DOHH2 (cell line): ENCODE data around the gene GNG14.

Experiments
- EZH2phosphoT487 ChIP-seq: fragments of 200-600 bp; sonication (generic); IDR thresholded peaks from 2 replicates; pipeline ENCODE4 v1.6.1; 2017; ENCODE audit warnings: borderline replicate concordance, mild to moderate bottlenecking, antibody characterized with exemption, low read length, moderate library complexity, mixed read lengths
- TF ChIP-seq, protein P1 (sequence below): fragments of 200-600 bp; sonication (generic); IDR thresholded peaks from one replicate; pipeline ENCODE4 v1.5.1; 2014; ENCODE audit warnings: antibody characterized with exemption, mild to moderate bottlenecking, low read depth, low read length; ENCODE audit not compliant: poor library complexity, severe bottlenecking

DNA sequence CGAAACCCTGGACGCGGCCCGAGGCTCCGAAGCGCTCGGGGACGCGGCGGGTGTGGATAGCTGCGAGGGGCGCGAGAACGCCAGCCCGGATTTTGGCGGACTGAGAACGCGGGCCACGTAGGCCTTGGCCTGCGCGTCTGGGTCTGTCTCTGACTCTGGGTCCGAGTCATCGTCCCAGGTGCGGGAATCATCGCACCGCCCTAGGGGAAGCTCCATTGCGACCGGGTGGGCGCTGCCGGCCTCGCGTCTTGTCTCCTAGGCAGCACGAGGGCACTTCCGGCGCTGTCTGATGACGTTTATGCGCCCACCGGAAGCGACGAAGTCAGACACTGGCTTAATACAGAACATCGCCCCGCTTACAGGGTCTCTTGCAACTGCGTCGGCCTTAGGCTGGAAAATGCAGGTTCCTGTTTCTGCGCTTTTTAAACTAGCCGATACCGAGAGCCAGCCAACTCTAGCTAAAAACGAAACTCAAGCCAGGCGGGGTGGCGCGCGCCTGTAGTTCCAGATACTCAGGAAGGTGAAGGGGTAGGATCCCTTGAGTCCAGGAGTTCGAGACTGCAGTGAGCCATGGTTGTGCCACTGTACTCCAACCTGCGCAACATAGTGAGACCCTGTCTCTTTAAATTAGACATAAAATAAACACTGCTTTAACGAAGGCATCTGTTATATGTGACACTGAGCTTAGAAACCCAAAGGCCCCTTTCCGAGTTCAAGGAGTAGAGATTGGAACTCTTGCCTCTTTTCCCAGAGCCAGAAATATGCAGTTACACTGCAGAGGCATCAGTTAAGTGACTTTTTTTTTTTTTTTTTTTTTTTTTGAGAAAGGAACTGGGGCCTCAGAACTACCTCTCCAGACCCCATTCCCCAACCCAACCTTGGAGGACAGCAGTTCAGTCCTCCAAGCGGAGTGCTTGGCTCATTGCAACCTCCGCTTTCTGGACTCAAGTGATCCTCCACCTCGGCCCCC is 8.9 kb downstream of the GNG14 start, which contains the start of gene FBXW9:
- TF ChIP-seq, protein P1, sequence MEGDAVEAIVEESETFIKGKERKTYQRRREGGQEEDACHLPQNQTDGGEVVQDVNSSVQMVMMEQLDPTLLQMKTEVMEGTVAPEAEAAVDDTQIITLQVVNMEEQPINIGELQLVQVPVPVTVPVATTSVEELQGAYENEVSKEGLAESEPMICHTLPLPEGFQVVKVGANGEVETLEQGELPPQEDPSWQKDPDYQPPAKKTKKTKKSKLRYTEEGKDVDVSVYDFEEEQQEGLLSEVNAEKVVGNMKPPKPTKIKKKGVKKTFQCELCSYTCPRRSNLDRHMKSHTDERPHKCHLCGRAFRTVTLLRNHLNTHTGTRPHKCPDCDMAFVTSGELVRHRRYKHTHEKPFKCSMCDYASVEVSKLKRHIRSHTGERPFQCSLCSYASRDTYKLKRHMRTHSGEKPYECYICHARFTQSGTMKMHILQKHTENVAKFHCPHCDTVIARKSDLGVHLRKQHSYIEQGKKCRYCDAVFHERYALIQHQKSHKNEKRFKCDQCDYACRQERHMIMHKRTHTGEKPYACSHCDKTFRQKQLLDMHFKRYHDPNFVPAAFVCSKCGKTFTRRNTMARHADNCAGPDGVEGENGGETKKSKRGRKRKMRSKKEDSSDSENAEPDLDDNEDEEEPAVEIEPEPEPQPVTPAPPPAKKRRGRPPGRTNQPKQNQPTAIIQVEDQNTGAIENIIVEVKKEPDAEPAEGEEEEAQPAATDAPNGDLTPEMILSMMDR, result no peak
- no peak for TF ChIP-seq EZH2phosphoT487
